ENCODE results near the gene CD209. TPM values are rescaled to one million over a fixed set of nuclear protein-coding genes. Genes with fewer than 3 reads are reported as not detected.

The CD209 gene
- total RNA-seq, 1 experiment from 2014 or later = not detected

DNA sequence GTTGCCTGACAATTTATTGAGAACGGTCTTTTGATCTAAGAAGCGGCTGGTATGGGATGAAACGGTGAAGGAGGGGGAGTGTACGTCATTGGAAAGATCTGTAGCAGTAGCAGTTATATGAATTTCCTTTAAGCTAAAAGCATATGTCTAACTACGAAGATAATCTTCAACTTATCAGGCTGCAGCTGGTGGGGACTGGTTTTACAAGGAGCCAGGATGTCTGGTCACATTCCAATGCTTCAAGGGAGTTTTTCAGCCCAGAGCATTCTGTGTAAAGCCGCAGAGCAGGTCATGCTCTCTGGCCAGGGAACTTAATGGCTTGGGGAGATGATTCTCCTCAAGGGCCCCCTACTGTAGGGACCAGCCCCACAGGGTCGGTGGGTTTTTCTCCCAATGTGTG is 44.9 kb upstream of the CD209 start:
- H3K36me3 ChIP-seq (ENCODE audit: insufficient read depth, low read length, poor library complexity, severe bottlenecking) = no peaks in the 10 kb centered on the region
- no peak for DNase-seq (ENCODE audit: low spot score)
- peaks cover 32% of the 10 kb centered on the region for H3K27me3 ChIP-seq (replicated peaks; ENCODE audit: insufficient read depth, low read depth, low read length, poor library complexity)
- intact Hi-C loops (cut with micrococcal nuclease; ENCODE audit: unreplicated experiment) = no loop called here
- no peaks in the 10 kb centered on the region for H3K4me1 ChIP-seq (ENCODE audit: insufficient read depth, low read length, poor library complexity, severe bottlenecking)
- no peak overlapping the region for H3K27ac ChIP-seq (ENCODE audit: low read depth, low read length, poor library complexity, severe bottlenecking)
- H3K4me3 ChIP-seq (ENCODE audit: low read depth, low read length, poor library complexity, severe bottlenecking) = no peak overlapping the region
- TF ChIP-seq, protein P1, sequence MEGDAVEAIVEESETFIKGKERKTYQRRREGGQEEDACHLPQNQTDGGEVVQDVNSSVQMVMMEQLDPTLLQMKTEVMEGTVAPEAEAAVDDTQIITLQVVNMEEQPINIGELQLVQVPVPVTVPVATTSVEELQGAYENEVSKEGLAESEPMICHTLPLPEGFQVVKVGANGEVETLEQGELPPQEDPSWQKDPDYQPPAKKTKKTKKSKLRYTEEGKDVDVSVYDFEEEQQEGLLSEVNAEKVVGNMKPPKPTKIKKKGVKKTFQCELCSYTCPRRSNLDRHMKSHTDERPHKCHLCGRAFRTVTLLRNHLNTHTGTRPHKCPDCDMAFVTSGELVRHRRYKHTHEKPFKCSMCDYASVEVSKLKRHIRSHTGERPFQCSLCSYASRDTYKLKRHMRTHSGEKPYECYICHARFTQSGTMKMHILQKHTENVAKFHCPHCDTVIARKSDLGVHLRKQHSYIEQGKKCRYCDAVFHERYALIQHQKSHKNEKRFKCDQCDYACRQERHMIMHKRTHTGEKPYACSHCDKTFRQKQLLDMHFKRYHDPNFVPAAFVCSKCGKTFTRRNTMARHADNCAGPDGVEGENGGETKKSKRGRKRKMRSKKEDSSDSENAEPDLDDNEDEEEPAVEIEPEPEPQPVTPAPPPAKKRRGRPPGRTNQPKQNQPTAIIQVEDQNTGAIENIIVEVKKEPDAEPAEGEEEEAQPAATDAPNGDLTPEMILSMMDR (conservative IDR thresholded peaks at IDR 0.05; ENCODE audit: low read depth, low read length) = no peak
- TF ChIP-seq EZH2 (IDR thresholded peaks at IDR 0.05; ENCODE audit: borderline replicate concordance, low read depth, low read length, poor library complexity, severe bottlenecking) = no peak
- H3K9me3 ChIP-seq (ENCODE audit: low read depth, low read length, poor library complexity, severe bottlenecking) = no peaks in the 10 kb centered on the region
- ChIA-PET CTCF (no interaction called here), POLR2A (ENCODE audit: low non-redundant PET) (no interaction called here)
- no TSS peak for BruUV-seq (replicated peaks)

DNA sequence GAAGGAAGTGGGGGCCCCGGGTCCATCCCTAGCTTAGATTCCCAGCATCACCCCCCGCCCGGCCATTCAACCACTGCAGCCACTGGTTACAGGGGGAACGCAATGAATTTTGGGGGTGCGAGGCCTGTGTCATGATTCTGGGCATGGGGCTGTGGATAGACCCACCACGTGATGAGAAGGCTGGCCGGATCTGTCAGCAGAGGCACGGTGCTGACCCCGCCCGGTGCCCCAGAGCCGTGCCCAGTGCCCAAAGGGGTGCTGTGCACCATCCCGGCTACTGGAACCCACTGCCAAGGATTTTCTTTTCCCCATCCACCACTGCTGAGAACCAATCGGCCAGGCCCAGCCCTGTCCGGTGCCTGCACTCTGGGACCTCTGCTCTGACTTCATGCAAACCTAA is 43.1 kb upstream of the CD209 start:
- H3K27me3 ChIP-seq (replicated peaks; ENCODE audit: insufficient read depth, low read depth, low read length, poor library complexity) = peaks cover 30% of the 10 kb centered on the region
- no TSS peak for BruUV-seq (replicated peaks)

DNA sequence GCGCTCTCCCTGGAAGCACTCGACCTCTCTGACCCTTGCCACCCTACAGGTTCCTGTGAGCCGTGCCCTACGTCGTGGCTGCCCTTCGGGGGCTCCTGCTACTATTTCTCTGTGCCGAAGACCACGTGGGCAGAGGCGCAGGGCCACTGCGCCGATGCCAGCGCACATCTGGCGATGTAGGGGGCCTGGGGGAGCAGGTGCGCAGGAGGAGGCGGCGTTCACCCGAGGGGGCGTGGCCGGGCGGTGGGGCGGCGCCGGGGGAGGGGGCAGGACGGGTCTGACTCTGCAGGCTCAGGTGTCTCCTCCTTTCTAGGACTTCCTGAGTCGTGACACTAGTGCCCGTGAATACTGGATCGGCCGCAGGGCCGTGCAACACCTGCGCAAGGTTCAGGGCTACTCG is 42.1 kb upstream of the CD209 start:
- Histone ChIP-seq H3K36me3 (ENCODE audit: insufficient read depth, low read length, poor library complexity, severe bottlenecking) (no peaks in the 10 kb centered on the region), H3K27ac (ENCODE audit: low read depth, low read length, poor library complexity, severe bottlenecking) (no peak overlapping the region), H3K4me1 (ENCODE audit: insufficient read depth, low read length, poor library complexity, severe bottlenecking) (no peaks in the 10 kb centered on the region), H3K27me3 (replicated peaks; ENCODE audit: insufficient read depth, low read depth, low read length, poor library complexity) (peaks cover 31% of the 10 kb centered on the region), H3K9me3 (ENCODE audit: low read depth, low read length, poor library complexity, severe bottlenecking) (no peaks in the 10 kb centered on the region), H3K4me3 (ENCODE audit: low read depth, low read length, poor library complexity, severe bottlenecking) (no peak overlapping the region)
- no peak for DNase-seq (ENCODE audit: low spot score)
- ChIA-PET POLR2A (ENCODE audit: low non-redundant PET) (no interaction called here), CTCF (no interaction called here)
- intact Hi-C loops (cut with micrococcal nuclease; ENCODE audit: unreplicated experiment) = no loop called here
- BruUV-seq (replicated peaks) = no TSS peak
- TF ChIP-seq, protein P1 (conservative IDR thresholded peaks at IDR 0.05; ENCODE audit: low read depth, low read length) = no peak
- no peak for TF ChIP-seq EZH2 (IDR thresholded peaks at IDR 0.05; ENCODE audit: borderline replicate concordance, low read depth, low read length, poor library complexity, severe bottlenecking)

More for the DNA sequence above, 43.1 kb upstream of the CD209 start:
- Histone ChIP-seq H3K9me3 (ENCODE audit: low read depth, low read length, poor library complexity, severe bottlenecking) (no peaks in the 10 kb centered on the region), H3K4me1 (ENCODE audit: insufficient read depth, low read length, poor library complexity, severe bottlenecking) (no peaks in the 10 kb centered on the region), H3K36me3 (ENCODE audit: insufficient read depth, low read length, poor library complexity, severe bottlenecking) (no peaks in the 10 kb centered on the region), H3K27ac (ENCODE audit: low read depth, low read length, poor library complexity, severe bottlenecking) (no peak overlapping the region), H3K4me3 (ENCODE audit: low read depth, low read length, poor library complexity, severe bottlenecking) (no peak overlapping the region)
- no peak for DNase-seq (ENCODE audit: low spot score)
- ChIA-PET CTCF (no interaction called here), POLR2A (ENCODE audit: low non-redundant PET) (no interaction called here)
- no peak for TF ChIP-seq EZH2 (IDR thresholded peaks at IDR 0.05; ENCODE audit: borderline replicate concordance, low read depth, low read length, poor library complexity, severe bottlenecking)
- TF ChIP-seq, protein P1 (conservative IDR thresholded peaks at IDR 0.05; ENCODE audit: low read depth, low read length) = no peak
- intact Hi-C loops (cut with micrococcal nuclease; ENCODE audit: unreplicated experiment) = no loop called here

Measured in A673 (cell line).